GM18498 (cell line): Measurements from ENCODE around the gene OR4S1.
"Not testable (repeated sequence)": the region's sequence is repeated elsewhere in the genome, so short reads cannot be mapped to it uniquely, and the experiment has no call there.

Experiments used
- ATAC-seq: cut with Tn5 transposase; IDR thresholded peaks from one replicate; pipeline ENCODE4 v1.9.1; 2021; ENCODE audit warnings: mild to moderate bottlenecking, moderate library complexity; ENCODE audit not compliant: unreplicated experiment

Gene OR4S1, protein sequence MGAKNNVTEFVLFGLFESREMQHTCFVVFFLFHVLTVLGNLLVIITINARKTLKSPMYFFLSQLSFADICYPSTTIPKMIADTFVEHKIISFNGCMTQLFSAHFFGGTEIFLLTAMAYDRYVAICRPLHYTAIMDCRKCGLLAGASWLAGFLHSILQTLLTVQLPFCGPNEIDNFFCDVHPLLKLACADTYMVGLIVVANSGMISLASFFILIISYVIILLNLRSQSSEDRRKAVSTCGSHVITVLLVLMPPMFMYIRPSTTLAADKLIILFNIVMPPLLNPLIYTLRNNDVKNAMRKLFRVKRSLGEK

GRCh38 chr11:48305923-48306322 lies at the start of gene OR4S1:
Gene OR4S1, plus strand, starts transcription at chr11:48306223. Its CDS starts 0 bp downstream, at chr11:48306223.
- ATAC-seq = no peak

GRCh38 chr11:48261600-48261999 lies 44.4 kb upstream of the OR4S1 start:
- ATAC-seq = no peak

GRCh38 chr11:48263423-48263911 lies 42.6 kb upstream of the OR4S1 start, which contains the start of gene OR4X1:
Gene OR4X1, plus strand, starts transcription at chr11:48263861. Its CDS starts 0 bp downstream, at chr11:48263861.
- no peak for ATAC-seq

- no peak for ATAC-seq
These were observed 35.4 kb upstream of the OR4S1 start for GRCh38 chr11:48270621-48271020.

GRCh38 chr11:48272606-48273005 lies 33.4 kb upstream of the OR4S1 start:
- no peak for ATAC-seq

DNA sequence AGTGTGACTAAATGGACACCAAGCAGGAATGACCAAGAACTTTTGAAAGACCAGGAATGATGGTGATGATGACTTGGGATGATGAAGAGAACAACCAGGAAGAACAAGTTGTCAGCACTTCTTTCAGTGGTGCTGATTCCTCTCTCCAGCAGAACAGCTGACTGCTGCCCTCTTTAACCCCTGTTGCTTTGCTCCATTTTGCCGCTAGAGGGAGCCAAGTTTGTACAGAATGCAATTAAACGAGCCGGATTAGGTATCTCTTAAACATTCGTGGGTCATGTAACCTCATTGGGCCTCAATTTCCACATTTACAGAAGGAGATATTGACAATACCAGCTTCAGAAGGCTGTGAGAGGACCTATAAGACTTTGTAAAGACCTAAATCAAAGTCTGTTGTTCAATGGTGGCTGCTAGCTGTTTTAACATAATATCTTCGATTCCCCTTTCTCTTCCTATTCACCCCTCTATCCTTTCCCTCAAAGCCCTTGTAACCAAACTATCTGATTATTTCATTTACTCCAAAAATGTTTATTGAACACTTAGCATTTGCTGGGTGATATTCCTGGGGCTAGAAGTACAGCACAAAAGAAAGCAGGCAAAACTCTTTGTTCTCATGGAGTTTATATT lies 1.9 kb downstream of the OR4S1 start:
- peak; percentile 88 for ATAC-seq

- ATAC-seq = not testable (repeated sequence)
These were observed 7.6 kb downstream of the OR4S1 start for GRCh38 chr11:48313590-48313989.

- not testable (repeated sequence) for ATAC-seq
These were observed 13.8 kb downstream of the OR4S1 start for GRCh38 chr11:48319813-48320212.

GRCh38 chr11:48324620-48325019 lies 18.6 kb downstream of the OR4S1 start, which contains the start of gene OR4C3:
Gene OR4C3, plus strand, starts transcription at chr11:48324920. Its CDS starts 102 bp downstream, at chr11:48325022.
- ATAC-seq = not testable (repeated sequence)

- no peak for ATAC-seq
These were observed 35.4 kb downstream of the OR4S1 start for GRCh38 chr11:48341466-48341865.

- ATAC-seq = not testable (repeated sequence)
These were observed 36.5 kb downstream of the OR4S1 start for GRCh38 chr11:48342505-48342904.

- not testable (repeated sequence) for ATAC-seq
These were observed 40.3 kb downstream of the OR4S1 start for GRCh38 chr11:48346286-48346685.

- no peak for ATAC-seq
These were observed 48.0 kb downstream of the OR4S1 start for GRCh38 chr11:48354013-48354412.

- ATAC-seq = no peak
These were observed 48.7 kb downstream of the OR4S1 start for GRCh38 chr11:48354677-48355076.
